GM21381 (cell line): ENCODE measurements around the gene DKKL1.
A peak's percentile ranks its signal among the peaks of the same experiment; 100 is the strongest.
"Not testable (repeated sequence)": the region's sequence is repeated elsewhere in the genome, so short reads cannot be mapped to it uniquely, and the experiment has no call there.

ENCODE experiments used
- ATAC-seq: cut with Tn5 transposase; IDR thresholded peaks from one replicate; pipeline ENCODE4 v1.9.1; 2021; ENCODE audit warnings: mild to moderate bottlenecking, moderate library complexity; ENCODE audit not compliant: unreplicated experiment

Gene DKKL1

DNA sequence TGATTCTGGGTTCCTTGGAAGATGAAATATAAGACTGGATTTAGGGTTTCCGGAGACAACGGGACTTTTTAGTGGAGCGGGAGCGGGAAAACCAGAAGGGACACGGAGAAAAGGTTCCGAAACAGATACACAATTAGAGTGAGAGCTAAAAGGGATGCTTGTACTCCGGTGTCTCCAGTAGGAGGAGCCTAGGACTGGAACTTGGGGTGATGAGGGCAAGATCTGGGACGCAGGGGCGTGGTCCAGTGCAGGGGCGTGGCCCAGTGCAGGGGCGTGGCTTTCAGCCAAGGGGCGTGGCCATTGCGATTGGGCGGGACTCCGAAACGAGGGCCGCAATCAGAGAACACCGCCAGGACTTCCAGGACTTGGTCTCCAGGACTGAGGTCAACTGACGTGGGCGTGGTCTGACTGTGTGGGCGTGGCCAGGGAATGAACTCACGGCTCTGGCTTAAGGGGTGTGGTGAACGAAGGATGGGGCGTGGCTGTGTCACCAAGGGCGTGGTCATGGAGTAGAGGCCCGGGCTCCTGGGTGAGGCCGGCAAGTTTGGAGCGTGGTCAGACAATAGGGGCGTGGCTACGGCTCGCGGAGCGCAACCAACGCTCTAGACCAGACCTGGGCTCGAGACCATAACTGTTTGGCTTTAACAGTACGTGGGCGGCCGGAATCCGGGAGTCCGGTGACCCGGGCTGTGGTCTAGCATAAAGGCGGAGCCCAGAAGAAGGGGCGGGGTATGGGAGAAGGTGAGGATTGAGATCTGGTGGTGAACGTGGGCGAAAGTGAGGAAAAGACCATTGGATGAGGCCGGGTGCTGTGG lies at the start of gene DKKL1:
Gene DKKL1 (plus strand): TSS at position 610 of the 815 bp plus-strand sequence. CDS start 122 bp downstream, at position 732.
- peak; percentile 62 for ATAC-seq

DNA sequence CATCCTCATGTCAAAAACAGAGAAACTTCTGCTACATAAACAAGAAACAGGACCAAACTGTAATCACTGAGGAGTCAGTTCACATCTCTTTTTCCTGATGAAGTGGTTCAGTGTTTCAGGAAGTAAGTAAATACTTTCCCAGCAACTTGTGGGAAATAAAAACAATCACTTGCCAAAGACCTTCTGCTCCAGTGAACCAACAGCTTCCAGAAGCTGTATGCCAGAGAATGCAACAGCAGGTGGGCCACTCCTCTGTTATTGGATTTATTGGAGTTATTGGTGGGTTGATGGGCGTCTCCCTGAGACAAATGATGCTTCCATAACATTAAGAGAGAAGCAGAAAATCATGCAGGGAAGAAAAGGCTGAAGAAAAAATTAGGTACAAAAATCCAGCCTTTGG lies 48.6 kb upstream of the DKKL1 start:
- ATAC-seq = no peak

DNA sequence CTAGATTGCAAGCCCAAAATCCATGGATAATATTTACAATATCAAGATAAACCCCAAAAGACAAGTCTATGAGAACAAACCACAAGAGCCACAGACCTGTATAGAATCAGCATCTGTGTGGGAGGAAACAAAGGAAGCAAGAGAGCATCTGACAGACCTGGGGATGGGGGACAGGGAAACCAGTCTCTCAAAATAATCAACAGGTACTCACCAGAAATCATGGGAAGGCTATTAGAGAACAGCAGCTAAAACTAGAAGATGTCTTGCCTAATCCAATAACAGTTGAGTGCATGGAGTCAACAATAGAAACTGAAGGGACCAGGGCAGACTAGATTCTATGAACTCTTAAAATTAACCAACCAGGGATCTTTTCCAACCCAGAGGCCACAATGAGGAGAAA lies 47.4 kb upstream of the DKKL1 start:
- ATAC-seq = no peak

DNA sequence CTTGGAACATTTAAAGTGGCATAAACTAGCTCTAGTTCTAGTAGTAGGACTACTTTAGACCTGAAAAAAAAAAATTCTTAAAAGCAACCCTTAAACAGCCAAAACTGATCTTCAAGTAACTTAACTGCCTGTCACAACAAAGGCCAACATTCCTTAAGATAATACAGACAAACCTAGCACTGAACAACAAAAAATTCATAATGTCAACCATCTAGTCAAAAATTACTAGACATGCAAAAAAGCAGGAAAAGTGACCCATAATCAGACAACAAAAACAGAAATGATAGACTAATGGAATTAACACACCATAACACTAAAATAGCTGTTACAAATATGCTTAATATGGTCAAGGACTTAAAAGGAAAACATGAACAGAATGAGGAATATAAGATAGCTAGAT lies 45.4 kb upstream of the DKKL1 start:
- ATAC-seq = no peak

DNA sequence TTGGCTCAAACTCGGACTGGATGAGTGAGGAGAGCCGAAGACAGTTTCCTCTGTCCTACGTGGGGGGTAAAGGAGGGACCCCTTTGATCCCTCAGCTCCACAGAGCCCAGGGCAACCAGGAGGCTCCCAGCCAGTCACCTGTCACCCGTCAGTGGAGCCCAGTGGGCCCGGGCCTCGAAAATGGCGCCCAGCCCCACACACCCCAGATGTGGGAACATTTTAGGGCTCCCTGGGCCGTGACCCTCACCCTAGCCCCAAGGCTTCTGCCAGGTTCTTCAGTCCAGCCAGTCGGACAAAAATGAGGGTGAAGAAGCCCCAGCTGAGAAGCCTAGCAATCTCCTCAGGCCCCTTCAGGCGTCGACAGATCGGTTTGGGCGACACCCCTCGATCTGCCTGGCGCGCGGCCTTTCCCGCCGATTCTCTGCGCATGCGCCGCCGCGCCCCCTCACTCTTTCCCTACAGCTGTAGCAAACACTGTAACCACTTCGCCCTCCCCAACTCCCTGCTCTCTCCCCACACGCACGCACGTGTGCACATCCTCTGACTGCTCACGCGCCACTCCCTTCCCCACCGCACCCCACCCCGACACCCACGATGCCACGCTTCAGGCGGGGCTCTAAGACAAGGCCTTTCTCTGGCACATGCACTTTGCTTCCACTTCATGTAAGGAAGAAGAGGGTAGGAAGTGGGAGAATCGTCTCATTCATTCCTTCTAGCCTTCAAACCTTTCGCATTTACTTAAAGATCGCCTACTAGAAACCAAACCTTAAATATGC lies 38.7 kb upstream of the DKKL1 start, which contains the start of gene SLC6A16:
Gene SLC6A16 (minus strand): TSS at position 391 of the 776 bp plus-strand sequence. CDS start 13,844 bp downstream, outside the sequence.
- ATAC-seq = no peak

DNA sequence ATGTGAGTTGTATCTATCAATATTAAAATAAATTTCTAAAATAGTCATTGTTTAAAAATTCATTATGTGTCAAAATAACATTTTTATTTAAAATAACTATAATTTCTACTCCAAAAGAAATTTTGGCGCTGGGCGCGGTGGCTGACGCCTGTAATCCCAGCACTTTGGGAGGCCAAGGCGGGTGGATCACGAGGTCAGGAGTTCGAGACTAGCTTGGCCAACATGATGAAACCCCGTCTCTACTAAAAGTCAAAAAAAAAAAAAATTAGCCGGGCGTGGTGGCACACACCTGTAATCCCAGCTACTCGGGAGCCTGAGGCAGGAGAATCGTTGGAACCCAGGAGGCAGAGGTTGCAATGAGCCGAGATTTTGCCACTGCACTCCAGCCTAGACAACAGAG lies 37.9 kb upstream of the DKKL1 start:
- not testable (repeated sequence) for ATAC-seq

DNA sequence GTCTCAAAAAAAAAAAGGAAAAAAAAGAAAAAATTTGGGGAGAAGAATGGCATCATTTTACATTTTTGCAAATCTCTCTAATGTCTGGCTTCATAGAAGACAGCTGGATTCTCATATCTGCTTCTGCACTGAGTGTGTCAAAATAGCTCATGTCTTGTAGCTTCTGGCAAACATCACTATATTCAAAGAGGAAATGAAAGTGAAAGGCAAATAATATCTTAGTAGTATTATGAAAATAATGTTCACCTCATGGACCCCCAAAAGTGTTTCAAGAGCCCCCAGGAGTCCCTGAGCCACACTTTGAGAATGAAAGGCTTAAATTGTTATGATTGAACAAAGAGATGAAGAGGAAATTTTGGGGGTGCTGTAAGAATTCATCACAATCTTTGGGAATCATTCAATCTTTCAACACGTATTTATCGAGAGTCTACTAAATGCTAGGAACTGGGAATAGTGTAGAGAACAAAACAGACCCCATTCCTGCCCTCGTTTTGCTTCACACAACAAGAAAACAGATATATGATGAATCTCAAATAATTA lies 37.4 kb upstream of the DKKL1 start:
- no peak for ATAC-seq

DNA sequence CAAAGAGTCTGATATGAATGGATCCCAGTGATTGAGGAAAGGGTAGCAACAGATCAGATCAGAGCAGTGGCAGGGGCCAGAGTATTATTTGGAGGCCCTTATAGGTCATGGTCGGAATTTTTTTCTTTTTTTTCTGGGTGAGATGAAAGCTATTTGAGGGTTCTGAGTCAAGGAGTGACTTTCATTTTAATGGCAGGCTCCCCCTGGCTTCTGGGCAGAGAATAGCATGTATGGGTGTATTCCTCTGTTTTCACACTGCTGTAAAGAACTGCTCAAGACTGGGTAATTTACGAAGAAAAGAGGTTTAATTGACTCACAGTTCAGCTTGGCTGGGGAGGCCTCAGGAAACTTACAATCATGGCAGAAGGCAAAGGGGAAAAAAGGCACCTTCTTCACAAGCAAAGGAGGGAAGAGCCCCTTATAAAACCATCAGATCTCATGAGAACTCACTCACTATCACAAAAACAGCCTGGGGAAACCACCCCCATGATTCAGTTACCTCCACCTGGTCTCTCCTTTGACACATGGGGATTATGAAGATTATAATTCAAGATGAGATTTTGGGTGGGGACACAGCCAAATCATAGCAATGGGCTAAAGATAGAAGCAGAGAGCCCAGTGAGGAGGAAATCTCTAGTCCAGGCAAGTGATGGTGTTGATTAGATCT lies 35.7 kb upstream of the DKKL1 start:
- no peak for ATAC-seq

DNA sequence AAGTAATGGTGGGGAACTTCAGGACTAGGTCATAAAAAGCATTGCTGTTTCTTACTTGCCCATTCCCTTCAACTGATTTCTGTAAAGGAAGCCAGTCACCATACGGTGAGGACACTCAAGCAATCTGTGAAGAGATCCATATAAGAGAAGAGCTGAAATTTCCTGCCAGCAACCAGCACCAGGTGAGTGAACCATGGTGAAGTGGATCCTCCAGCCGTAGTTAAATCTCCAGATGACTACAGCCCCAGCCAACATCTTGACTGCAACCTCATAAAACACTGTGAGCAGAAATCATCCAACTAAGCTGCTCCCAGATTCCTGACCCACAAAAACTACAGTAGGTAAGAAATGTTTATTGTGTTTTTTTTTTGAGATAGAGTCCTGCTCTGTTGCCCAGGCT lies 34.9 kb upstream of the DKKL1 start:
- ATAC-seq = no peak

DNA sequence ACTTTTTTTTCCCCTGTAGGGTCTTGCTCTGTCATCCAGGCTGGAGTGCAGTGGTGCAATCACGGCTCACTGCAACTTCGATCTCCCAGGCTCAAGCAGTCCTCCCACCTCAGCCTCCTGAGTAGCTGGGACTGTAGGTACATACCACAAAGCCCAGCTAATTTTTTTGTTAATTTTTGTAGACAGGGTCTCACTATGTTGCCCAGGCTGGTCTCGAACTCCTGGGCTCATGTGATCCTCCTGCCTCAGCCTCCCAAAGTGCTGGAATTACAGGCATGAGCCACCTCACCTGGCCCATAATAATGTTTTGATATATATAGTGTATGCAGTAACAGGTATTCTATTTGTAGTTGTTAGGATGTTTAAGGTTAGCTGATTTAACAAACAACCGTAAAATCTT lies 32.5 kb upstream of the DKKL1 start:
- ATAC-seq = not testable (repeated sequence)

DNA sequence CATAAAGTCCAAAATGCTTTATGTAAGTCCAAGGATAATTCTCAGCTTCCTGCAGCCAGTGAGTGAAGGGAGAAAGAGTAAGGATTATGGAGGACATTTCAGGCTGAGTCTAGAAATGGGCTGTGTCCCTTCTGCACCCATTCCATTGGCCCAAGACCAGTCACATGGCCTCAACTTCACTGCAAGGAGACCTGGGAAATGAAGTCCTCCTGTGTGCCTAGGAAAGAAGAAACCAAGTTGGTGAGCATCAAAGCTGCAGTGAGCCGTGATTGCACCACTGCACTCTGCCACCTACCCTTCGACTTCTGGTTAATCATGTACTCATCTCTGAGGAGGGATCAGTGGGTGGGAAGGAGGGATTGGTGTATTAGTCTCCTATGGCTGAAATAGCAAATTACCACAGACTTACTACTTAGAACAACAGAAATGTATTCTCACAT lies 32.0 kb upstream of the DKKL1 start:
- no peak for ATAC-seq

DNA sequence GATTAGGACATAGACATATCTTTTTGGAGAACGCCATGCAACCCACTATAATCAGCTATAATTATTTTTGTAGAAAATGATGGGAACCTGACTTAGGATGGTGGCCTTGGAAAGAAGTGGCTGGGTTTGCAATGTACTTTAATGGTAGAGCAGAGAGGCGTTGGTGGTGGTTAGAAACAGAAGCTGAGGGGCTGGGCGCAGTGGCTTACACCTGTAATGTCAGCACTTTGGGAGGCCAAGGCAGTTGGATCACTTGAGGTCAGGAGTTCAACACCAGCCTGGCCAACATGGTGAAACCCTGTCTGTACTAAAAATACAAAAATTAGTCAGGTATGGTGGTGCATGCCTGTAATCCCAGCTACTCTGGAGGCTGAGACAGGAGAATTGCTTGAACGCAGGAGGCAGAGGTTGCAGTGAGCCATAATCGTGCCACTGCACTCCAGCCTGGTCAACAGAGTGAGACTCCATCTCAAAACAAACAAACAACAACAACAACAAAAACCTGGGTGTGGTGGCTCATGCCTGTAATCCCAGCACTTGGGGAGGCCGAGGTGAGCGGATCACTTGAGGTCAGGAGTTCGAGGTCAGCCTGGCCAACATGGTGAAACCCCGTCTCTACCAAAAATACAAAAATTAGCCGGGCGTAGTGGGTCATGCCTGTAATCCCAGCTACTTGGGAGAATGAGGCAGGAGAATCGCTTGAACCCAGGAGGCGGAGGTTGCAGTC lies 30.8 kb upstream of the DKKL1 start:
- not testable (repeated sequence) for ATAC-seq

DNA sequence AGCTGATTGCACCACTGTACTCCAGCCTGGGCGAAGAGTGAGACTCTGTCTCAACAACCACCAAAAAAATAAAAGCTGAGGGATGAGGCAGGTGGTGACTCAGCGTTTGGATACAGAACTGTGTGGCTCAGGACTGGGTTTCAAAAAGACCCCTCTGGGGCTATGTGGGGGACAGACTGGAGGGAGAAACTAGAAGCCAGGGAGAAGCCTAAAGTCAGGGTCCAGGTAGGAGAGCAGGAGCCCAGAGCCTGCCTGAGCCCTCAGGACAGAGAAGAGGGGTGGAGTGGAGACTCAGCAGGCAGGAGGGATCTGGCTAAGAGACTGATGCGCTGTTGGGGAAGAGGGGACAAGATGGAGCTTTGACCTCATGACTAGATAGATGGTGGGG lies 30.3 kb upstream of the DKKL1 start:
- no peak for ATAC-seq

DNA sequence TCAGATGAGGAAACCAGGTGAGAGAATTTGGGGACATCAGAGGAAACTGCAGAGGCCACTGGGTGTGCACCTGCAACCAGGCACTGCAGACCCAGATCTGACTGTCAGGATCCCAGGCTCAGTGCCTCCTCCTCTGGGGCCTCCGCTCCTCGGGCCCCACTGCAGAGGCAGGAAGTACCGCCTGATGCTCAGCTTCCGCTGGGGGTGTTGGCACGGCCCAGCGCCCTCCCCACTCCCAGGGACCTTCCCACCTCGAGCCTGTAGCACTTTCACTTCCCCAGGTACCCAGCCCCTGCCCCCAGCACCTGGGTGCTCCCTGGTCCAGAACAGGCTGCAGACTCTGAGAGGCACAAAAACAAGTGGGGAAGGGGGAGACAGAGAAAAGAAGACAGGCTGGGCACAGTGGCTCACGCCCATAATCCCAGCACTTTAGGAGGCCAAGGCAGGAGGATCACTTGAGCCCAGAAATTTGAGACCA lies 29.8 kb upstream of the DKKL1 start:
- ATAC-seq = peak; percentile 44

DNA sequence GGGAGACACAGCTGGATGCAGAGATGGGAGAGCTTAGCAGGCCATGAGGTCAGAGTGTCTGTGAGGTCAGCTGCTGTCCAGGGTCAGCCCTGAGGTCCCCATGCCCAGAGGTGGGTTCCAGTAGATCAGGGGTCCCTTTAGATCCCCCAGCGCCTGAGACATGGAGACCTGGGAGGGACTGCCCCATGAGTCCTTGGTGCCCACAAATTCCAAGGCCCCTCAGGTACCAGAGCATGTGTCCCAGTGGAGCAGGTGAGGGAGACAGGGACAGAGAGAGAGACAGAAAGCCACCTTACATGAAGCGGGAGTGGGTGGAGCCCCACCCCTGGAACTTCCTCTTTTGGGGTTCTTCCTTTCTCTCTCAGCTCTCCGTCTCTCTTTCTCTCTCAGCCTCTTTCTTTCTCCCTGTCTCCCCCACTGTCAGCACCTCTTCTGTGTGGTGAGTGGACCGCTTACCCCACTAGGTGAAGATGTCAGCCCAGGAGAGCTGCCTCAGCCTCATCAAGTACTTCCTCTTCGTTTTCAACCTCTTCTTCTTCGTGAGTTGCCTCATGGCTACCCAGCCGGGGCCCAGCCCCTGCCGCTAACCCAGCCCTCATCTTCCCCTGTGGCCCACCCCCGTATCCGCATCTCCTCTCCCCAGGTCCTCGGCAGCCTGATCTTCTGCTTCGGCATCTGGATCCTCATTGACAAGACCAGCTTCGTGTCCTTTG lies 28.4 kb upstream of the DKKL1 start, which contains the start of gene CD37:
Gene CD37 (plus strand): TSS at position 336 of the 713 bp plus-strand sequence. CDS start 135 bp downstream, at position 471.
- ATAC-seq = no peak

DNA sequence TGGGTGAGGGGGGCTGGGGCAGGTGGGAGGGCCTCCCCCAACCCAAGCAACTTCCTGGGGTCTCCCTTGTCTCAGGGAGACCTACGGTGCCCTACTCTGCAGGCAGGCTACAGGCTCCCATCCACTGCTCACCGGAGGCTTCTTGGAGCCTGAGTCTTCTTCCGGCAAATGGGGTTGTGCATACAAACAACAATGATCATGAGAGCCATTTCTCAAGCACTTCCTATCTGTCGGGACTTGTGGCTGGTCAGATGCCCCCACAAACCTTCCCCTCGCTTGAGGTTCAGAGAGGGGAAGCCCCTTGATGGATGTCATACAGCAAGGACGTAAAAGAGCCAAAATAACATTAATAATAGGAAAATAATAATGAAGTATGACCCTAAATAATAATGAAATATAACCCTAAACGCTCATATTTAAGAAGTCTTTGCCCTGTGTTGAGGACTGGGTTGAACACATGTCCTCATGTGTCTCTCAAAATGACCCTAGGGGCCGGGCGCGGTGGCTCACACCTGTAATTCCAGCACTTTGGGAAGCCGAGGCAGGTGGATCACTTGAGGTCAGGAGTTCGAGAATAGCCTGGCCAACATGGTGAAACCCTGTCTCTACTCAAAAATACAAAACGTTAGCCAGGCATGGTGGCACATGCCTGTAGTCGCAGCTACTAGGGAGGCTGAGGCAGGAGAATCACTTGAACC lies 27.7 kb upstream of the DKKL1 start:
- ATAC-seq = no peak

DNA sequence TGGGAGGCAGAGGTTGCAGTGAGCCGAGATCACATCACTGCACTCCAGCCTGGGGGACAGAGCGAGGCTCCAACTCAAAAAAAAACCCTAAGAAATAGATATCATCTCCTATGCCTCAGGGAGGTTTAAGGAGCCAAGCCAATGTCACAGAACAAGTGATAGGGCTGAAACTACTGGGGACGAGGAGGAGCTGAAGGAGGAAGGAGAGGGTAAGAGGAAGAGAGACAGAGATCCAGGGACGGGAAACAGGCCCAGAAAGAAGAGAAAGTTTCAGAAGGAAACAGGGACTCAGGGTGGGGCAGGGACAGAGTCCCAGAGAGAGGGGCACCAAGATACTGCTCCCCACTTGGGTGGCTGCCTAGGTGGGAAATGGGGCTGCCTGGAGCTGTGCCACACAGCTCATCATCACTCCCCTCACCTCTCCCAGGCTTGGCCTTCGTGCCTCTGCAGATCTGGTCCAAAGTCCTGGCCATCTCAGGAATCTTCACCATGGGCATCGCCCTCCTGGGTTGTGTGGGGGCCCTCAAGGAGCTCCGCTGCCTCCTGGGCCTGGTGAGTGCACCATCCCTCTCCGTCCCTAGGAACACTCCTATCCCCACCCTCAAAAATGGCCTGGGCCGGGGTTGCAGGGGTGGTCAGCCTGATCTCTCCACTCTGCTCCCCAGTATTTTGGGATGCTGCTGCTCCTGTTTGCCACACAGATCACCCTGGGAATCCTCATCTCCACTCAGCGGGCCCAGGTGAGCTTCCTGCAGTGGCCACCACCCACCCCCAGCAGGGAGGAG lies 27.0 kb upstream of the DKKL1 start:
- ATAC-seq = no peak
